Stimulated activated CD8-positive, alpha-beta memory T cell treated with anti-CD3 and anti-CD28 coated beads, Interleukin-7, amount 100 ng/mL, for 48 hours (primary cell): ENCODE measurements around the gene ITPK1.
"Not testable (repeated sequence)": the region's sequence is repeated elsewhere in the genome, so short reads cannot be mapped to it uniquely, and the experiment has no call there.

Source experiments
- DNase-seq, 2 donors: peaks; one replicate each; pipeline ENCODE4 v3.0.0-alpha.2; 2020; ENCODE audit warnings: low read depth in 1 of 2; ENCODE audit errors: extremely low read depth in 1 of 2

Gene ITPK1

GRCh38 chr14:93115821-93116675, at the start of gene ITPK1:
Gene ITPK1, minus strand, starts transcription at chr14:93115925. Its CDS starts 762 bp downstream, at chr14:93115163.
- peak in 1 of 2 donors; percentile 36 for DNase-seq

DNA sequence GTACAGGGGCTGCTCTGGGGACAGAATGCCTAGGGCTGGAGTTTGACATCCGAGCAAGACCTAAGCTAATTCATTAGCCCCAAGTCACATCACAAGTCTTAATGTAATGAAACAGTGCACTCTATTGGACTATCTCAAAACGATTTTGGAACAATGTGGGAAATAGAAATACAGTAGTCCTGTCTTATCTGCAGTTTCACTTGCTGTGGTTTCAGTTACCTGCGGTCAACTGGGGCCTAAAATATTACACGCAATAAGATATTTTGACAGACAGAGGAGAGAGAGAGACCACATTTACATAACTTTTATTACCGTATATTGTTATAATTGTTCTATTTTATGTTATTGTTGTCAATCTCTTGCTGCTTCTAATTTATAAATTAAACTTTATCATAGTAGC, 47.8 kb upstream of the ITPK1 start:
- DNase-seq = no peak

DNA sequence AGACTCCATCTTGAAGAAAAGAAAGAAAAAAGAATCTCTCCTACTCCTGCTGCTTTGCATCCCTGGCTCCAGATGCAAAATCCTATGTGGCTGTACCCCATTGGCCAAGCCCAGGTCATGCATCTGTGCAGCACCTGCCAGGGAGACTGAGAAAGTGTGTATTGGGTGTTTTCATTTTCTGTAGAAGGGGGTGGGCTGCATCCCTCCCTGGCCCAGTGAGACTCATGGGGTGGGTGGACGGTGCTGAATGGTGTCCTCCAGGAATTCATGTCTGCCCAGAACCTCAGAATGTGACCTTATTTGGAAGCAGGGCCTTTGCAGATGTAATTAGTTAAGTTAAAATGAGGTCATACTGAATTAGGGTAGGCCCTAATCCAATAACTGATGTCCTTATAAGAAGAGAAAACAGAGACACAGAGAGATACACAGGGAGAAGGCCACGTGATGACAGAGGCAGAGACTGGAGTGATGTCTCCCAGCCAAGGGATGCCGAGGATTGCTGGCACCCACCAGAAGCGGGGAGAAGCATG, 45.8 kb upstream of the ITPK1 start:
- no peak for DNase-seq

- no peak for DNase-seq
Observed at GRCh38 chr14:93160353-93160801, 44.7 kb upstream of the ITPK1 start.

DNA sequence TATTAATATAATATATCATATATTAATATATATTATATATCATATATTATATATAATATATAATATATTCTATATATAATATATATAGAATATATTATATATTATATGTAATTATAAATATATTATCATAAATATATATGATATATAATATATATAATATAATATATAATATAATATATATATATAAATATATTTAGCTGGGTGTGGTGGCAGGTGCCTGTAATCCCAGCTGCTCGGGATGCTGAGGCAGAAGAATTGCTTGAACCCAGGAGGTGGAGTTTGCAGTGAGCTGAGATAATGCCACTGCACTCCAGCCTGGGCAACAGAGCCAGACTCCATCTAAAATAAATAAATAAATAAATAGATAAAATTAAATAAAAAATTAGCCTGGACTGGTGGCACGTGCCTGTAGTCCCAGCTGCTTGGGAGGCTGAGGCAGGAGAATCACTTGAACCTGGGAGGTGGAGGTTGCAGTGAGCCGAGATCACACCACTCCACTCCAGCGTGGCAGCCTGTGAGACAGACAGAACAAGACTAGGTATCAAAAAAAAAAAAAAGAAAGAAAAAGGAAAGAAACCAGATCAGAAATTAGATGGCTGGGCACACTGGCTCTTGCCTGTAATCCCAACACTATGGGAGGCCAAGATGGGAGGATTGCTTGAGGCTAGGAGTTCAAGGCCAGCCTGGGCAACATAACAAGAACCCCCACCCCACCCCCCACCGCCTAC, 44.1 kb upstream of the ITPK1 start:
- not testable (repeated sequence) for DNase-seq

DNA sequence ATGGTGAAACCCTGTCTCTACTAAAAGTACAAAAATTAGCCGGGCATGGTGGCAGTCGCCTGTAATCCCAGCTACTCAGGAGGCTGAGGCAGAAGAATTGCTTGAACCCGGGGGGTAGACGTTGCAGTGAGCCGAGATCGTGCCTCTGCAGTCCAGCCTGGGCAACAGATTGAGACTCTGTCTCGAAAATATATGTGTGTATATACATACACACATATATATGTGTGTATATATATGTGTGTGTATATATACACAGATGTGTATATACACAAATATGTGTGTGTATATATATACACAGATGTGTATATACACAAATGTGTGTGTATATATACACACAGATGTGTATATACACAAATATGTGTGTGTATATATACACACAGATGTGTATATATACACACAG, 42.6 kb upstream of the ITPK1 start:
- not testable (repeated sequence) for DNase-seq

DNA sequence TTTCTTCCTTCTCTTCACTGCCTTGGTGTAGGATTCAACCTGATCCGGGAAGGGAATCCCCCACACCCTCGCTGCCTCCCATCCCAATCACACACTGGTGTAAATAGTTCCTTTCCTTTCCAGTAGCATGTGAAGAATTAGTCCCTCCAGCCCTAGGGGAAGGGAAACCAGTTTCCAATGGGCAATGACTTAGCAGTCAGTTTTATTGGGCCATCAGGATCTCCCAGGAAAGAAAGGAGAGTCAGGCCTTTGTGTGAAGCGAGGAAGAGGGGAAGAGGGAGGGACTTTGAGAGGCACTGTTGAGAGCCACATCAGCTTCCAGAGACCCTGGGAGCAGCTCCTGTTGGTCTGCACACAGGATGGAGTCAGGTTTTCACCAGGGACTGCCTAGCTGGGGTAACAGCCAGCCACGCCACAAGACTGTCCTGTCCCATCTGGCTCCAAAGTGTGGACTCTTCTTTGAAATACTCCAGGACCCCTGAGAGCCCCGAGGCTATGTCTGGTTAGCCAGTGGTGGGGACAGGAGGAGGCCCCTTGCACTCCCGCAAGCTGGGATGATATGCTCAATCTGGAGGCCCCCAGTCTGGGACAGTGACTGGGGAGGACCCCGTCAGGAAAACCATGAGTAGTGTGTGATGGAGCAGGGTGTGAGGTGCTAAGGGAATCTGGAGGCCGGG, 41.1 kb upstream of the ITPK1 start:
- no peak for DNase-seq

- no peak for DNase-seq
Observed at GRCh38 chr14:93155667-93156066, 39.9 kb upstream of the ITPK1 start.

DNA sequence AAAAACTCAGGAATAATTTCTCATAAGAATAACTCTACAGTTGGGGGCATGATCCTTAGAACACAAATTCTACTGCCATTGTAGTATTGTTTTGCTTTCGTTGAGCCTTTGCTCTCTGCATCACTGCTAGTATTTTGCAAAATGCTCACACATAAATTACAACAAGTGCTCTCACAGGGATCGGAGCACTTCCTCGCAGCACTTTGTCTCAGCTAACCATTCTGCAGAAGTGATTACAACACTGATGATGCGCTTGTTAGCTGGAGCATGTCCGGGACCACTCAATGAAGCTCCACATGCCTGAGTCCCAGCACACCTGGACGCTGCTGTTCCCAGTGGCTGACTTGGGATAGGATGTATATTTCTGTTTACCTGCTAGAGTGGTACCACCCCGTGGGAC, 37.4 kb upstream of the ITPK1 start:
- DNase-seq = no peak

GRCh38 chr14:93150227-93151208, 34.8 kb upstream of the ITPK1 start:
- no peak for DNase-seq

GRCh38 chr14:93148979-93149378, 33.3 kb upstream of the ITPK1 start:
- no peak for DNase-seq

DNA sequence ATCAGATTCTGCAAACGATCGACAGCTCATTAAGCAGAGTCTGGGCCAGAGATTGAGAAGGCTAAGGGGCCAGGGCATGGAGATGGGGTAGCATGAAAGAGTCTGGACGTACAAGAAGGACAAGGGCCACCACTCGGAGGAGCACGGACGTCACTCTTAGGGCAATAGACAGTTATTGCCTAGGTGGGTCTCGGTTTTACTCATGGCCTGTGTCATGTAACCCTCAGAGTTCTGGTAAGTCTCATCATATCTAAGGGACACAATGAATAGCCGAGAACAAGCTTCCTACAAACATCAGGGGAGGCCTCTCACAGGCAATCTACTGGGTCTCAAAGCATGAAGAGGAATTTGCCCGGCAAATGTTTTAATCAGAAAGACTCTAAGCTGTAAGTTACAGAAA, 30.4 kb upstream of the ITPK1 start:
- peak in 1 of 2 donors; percentile 22 for DNase-seq

- no peak for DNase-seq
Observed at GRCh38 chr14:93142854-93143652, 27.3 kb upstream of the ITPK1 start.

- no peak for DNase-seq
Observed at GRCh38 chr14:93137864-93138263, 22.1 kb upstream of the ITPK1 start.

- DNase-seq = not testable (repeated sequence)
Observed at GRCh38 chr14:93136508-93136907, 20.8 kb upstream of the ITPK1 start.

DNA sequence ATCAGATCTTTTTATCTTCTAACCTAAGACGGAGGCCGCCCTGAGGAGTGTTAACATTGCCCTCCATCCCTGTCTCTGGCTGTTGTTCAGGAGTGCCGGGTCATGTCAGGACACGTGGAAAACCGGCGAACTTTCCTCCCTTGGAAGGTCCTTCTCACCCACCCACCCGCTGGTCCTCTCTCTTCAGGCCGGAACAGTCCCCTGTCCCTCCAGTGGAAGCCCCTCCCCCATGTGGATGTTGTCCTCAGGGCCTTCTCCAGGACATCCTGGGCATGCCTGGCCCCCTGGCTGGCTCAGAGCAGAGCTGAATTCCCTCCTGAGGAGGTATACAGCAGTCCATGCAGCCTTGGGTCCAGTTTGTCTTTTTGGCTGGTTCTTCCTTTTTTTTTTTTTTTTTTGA, 20.3 kb upstream of the ITPK1 start:
- no peak for DNase-seq

- no peak for DNase-seq
Observed at GRCh38 chr14:93135399-93135798, 19.7 kb upstream of the ITPK1 start.

DNA sequence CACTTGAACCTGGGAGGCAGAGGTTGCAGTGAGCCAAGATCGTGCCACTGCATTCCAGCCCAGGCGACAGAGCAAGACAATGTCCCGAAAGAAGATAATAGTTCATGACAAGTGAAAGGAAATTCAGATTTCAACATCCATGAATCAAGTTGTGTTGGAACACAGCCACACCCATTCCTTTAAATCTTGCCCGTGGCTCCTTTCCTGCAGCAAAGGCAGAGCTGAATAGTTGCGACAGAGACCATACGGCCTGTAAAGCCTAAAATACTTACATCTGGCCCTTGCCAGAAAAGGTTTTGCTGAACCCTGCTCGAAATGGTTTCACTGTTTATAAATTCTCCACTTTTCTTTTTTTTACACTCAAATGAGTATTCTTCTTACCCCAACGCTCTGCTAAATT, 17.7 kb upstream of the ITPK1 start:
- no peak for DNase-seq

GRCh38 chr14:93132472-93133065, 16.8 kb upstream of the ITPK1 start:
- DNase-seq = no peak
